GM12801 (cell line): Measurements from ENCODE around the gene LCE3E.

ENCODE experiments used
- CTCF ChIP-seq: IDR thresholded peaks from one replicate; pipeline ENCODE4 v1.5.1; 2011; ENCODE audit warnings: control low read depth; ENCODE audit not compliant: insufficient read length; ENCODE audit errors: extremely low read depth

Gene LCE3E

GRCh38 chr1:152565535-152566215 is 905 bp downstream of the LCE3E start:
- TF ChIP-seq CTCF, result no peak

- no peak for TF ChIP-seq CTCF
Observed at GRCh38 chr1:152565115-152565514, 1.5 kb downstream of the LCE3E start.

- TF ChIP-seq CTCF, result no peak
Observed at GRCh38 chr1:152546704-152547103, 19.9 kb downstream of the LCE3E start.

GRCh38 chr1:152543820-152544219 is 22.8 kb downstream of the LCE3E start:
- no peak for TF ChIP-seq CTCF

- no peak for TF ChIP-seq CTCF
Observed at GRCh38 chr1:152539901-152540300, 26.7 kb downstream of the LCE3E start.

GRCh38 chr1:152537496-152537895 is 29.1 kb downstream of the LCE3E start:
- TF ChIP-seq CTCF, result no peak

- TF ChIP-seq CTCF, result no peak
Observed at GRCh38 chr1:152535774-152536173, 30.8 kb downstream of the LCE3E start.
